ENCODE data around the gene SUGCT. TPM values are rescaled to one million over a fixed set of nuclear protein-coding genes. Genes with fewer than 3 reads are reported as not detected.

The SUGCT gene
- total and polyA plus RNA-seq, 2 of the 8 experiments (the other 6 are each of a cell fraction or from before 2014, with no cell fraction given) = 2.8 to 5.4 TPM

- TF ChIP-seq POLR2A (IDR thresholded peaks at IDR 0.05; ENCODE audit: control extremely low read depth in 1 of 2, low read depth in 2 of 2, low read length in 2 of 2) (no peak), HDAC2 (IDR thresholded peaks at IDR 0.05; ENCODE audit: borderline replicate concordance in 1 of 2, low read depth in 2 of 2, low read length in 2 of 2) (no peak), POLR2AphosphoS5 (IDR thresholded peaks at IDR 0.05; ENCODE audit: low read depth, low read length) (no peak), BACH1 (IDR thresholded peaks at IDR 0.05; ENCODE audit: low read length) (no peak), E2F6 (IDR thresholded peaks at IDR 0.05) (no peak), ATF3 (IDR thresholded peaks at IDR 0.05; ENCODE audit: insufficient read depth, low read depth, low read length) (no peak), SRF (IDR thresholded peaks at IDR 0.05; ENCODE audit: low read depth, low read length) (no peak), EP300 (IDR thresholded peaks at IDR 0.05; ENCODE audit: borderline replicate concordance in 1 of 2, low read depth in 2 of 2, low read length in 2 of 2) (no peak), EGR1 (IDR thresholded peaks at IDR 0.05; ENCODE audit: borderline replicate concordance, low read depth, low read length) (no peak)
These were observed 16.7 kb downstream of the SUGCT start (continued) for GRCh38 chr7:40151504-40151903.
